ENCODE results near the gene C10orf143.
"Not testable (repeated sequence)": the region's sequence is repeated elsewhere in the genome, so short reads cannot be mapped to it uniquely, and the experiment has no call there.

Gene C10orf143

DNA sequence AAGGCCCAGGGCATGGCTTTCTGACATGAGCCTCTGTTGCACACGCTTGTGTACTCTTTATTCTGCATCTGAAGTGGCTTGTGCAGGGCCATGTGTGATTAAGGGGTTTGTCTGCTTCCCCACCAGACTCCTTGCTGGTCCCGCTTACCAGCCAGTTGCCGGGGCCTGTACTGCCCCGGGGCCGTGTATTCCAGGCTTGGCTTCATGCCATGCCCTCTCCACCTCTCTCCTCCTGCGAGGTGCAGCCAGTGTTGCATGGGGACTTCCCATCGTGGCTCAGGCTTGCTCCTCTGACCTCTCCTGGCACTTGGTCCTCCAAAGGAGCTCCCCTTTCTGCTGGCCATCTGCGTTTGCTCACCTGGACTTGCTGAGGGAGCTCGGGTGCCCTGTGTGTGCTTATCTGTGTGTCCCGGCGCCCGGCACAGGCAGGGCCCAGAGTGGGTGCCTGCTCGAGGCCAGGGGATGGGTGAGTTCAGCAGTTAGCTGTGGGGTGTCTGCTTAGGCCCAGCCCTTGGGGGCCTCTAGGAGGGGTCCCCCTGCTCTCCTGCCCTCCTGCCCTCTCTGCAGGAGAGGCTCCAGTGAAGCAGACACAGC is 11.0 kb upstream of the C10orf143 start:
- Histone ChIP-seq H3F3A (ENCODE audit: insufficient read depth) (no peaks in the 10 kb centered on the region), H3K27ac (ENCODE audit: low read depth, low read length) (no peak overlapping the region), H2AFZ (ENCODE audit: low read depth, low read length, severe bottlenecking) (no peak overlapping the region), H3K9ac (ENCODE audit: low read length) (no peak overlapping the region), H3K4me2 (ENCODE audit: low read depth, low read length, poor library complexity, severe bottlenecking) (no peak overlapping the region), H3K79me2 (ENCODE audit: insufficient read depth, low read length) (no peaks in the 10 kb centered on the region), H3K4me3 (ENCODE audit: insufficient read depth, low read length, poor library complexity, severe bottlenecking) (no peak overlapping the region), H3K36me3 (ENCODE audit: low read length) (no peaks in the 10 kb centered on the region), H3K9me2 (replicated peaks; ENCODE audit: insufficient read depth, low read length) (no peaks in the 10 kb centered on the region), H3K27me3 (ENCODE audit: low read length) (no peaks in the 10 kb centered on the region), H3K9me3 (ENCODE audit: insufficient read depth, low read length) (no peaks in the 10 kb centered on the region), H4K20me1 (ENCODE audit: low read depth, low read length) (no peaks in the 10 kb centered on the region)
- TF ChIP-seq, protein P1, sequence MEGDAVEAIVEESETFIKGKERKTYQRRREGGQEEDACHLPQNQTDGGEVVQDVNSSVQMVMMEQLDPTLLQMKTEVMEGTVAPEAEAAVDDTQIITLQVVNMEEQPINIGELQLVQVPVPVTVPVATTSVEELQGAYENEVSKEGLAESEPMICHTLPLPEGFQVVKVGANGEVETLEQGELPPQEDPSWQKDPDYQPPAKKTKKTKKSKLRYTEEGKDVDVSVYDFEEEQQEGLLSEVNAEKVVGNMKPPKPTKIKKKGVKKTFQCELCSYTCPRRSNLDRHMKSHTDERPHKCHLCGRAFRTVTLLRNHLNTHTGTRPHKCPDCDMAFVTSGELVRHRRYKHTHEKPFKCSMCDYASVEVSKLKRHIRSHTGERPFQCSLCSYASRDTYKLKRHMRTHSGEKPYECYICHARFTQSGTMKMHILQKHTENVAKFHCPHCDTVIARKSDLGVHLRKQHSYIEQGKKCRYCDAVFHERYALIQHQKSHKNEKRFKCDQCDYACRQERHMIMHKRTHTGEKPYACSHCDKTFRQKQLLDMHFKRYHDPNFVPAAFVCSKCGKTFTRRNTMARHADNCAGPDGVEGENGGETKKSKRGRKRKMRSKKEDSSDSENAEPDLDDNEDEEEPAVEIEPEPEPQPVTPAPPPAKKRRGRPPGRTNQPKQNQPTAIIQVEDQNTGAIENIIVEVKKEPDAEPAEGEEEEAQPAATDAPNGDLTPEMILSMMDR (IDR thresholded peaks at IDR 0.05; ENCODE audit: insufficient read depth, low read length, poor library complexity, severe bottlenecking): no peak
- TF ChIP-seq EZH2phosphoT487 (conservative IDR thresholded peaks at IDR 0.05; ENCODE audit: low read length): no peak

DNA sequence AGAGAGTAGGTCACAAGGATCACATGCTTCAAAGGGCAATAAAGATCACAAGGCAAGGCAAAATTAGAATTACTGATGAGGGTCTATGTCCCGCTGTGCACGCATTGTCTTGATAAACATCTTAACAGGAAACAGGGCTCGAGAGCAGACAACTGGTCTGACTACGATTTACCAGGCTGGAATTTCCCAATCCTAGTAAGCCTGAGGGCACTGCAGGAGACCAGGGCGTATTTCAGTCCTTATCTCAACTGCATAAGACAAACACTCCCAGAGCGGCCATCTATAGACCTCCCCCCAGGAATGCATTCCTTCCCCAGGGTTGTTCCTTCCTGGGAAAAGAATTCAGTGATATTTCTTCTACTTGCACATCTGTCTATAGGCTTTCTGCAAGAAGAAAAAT is 6.9 kb upstream of the C10orf143 start:
- H3K4me2 ChIP-seq (ENCODE audit: low read depth, low read length, poor library complexity, severe bottlenecking); H3K9ac ChIP-seq (ENCODE audit: low read length); H3K9me2 ChIP-seq (replicated peaks; ENCODE audit: insufficient read depth, low read length); H3K27me3 ChIP-seq (ENCODE audit: low read length); H3K27ac ChIP-seq (ENCODE audit: low read depth, low read length); H3K79me2 ChIP-seq (ENCODE audit: insufficient read depth, low read length); H3K4me3 ChIP-seq (ENCODE audit: insufficient read depth, low read length, poor library complexity, severe bottlenecking); H3K36me3 ChIP-seq (ENCODE audit: low read length); H4K20me1 ChIP-seq (ENCODE audit: low read depth, low read length); H3K9me3 ChIP-seq (ENCODE audit: insufficient read depth, low read length); H2AFZ ChIP-seq (ENCODE audit: low read depth, low read length, severe bottlenecking); H3F3A ChIP-seq (ENCODE audit: insufficient read depth): not testable (repeated sequence)

DNA sequence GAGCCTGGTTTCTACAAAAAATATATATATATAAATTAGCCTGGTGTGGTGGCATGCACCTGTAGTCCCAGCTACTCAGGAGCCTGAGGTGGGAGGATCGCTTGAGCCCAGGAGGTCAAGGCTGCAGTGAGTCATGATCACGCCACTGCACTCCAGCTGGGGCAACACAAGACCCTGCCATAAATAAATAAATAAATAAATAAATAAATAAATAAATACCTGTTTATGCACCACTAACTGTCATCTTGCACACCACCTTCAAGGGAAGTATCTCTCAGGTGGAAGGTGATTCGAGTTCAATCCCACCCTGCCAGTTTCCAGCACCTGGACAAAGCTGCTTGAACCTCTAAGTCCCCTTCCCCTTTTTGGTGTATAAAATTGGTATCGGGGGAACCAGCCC is 6.3 kb upstream of the C10orf143 start:
- H3K9ac ChIP-seq (ENCODE audit: low read length): not testable (repeated sequence)

DNA sequence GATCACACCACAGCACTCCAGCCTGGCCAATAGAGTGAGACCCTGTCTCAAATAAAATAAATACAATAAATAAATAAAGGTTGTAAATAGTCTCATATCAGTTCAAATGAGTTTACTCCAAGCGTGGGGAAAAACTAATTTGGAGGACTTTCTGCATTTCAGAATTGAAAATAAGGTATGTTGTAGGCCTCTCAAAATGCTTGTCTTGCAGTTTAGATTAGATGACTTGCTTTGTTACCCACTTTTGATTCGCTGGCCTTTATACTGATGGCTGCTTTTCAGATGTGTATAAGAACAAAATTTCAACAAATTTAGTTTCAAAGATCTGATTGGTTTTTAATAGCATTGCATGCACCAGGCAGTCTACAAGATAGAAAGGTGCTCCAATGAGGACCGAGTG is 2.2 kb upstream of the C10orf143 start:
- Histone ChIP-seq H3K4me3 (ENCODE audit: insufficient read depth, low read length, poor library complexity, severe bottlenecking) (no peak overlapping the region), H3K27me3 (ENCODE audit: low read length) (no peaks in the 10 kb centered on the region), H2AFZ (ENCODE audit: low read depth, low read length, severe bottlenecking) (no peak overlapping the region), H3K36me3 (ENCODE audit: low read length) (no peaks in the 10 kb centered on the region), H3K9ac (ENCODE audit: low read length) (no peak overlapping the region), H3K9me3 (ENCODE audit: insufficient read depth, low read length) (no peaks in the 10 kb centered on the region), H3K27ac (ENCODE audit: low read depth, low read length) (no peak overlapping the region), H3K79me2 (ENCODE audit: insufficient read depth, low read length) (peaks cover 17% of the 10 kb centered on the region; the same call in 1 of the 2 replicates), H3K9me2 (replicated peaks; ENCODE audit: insufficient read depth, low read length) (no peaks in the 10 kb centered on the region), H3K4me2 (ENCODE audit: low read depth, low read length, poor library complexity, severe bottlenecking) (no peak overlapping the region), H4K20me1 (ENCODE audit: low read depth, low read length) (no peaks in the 10 kb centered on the region; the same call in 1 of the 2 replicates), H3F3A (ENCODE audit: insufficient read depth) (no peaks in the 10 kb centered on the region)
- TF ChIP-seq EZH2phosphoT487 (conservative IDR thresholded peaks at IDR 0.05; ENCODE audit: low read length): no peak
- TF ChIP-seq, protein P1 (IDR thresholded peaks at IDR 0.05; ENCODE audit: insufficient read depth, low read length, poor library complexity, severe bottlenecking): no peak

More for the DNA sequence above, 6.3 kb upstream of the C10orf143 start:
- not testable (repeated sequence) for H3K79me2 ChIP-seq (ENCODE audit: insufficient read depth, low read length); H4K20me1 ChIP-seq (ENCODE audit: low read depth, low read length); H3F3A ChIP-seq (ENCODE audit: insufficient read depth); H3K4me2 ChIP-seq (ENCODE audit: low read depth, low read length, poor library complexity, severe bottlenecking); H3K9me3 ChIP-seq (ENCODE audit: insufficient read depth, low read length); H2AFZ ChIP-seq (ENCODE audit: low read depth, low read length, severe bottlenecking); H3K27ac ChIP-seq (ENCODE audit: low read depth, low read length); H3K27me3 ChIP-seq (ENCODE audit: low read length); H3K4me3 ChIP-seq (ENCODE audit: insufficient read depth, low read length, poor library complexity, severe bottlenecking); H3K9me2 ChIP-seq (replicated peaks; ENCODE audit: insufficient read depth, low read length); H3K36me3 ChIP-seq (ENCODE audit: low read length)
